ENCODE measurements around the gene RAB17.

DNA sequence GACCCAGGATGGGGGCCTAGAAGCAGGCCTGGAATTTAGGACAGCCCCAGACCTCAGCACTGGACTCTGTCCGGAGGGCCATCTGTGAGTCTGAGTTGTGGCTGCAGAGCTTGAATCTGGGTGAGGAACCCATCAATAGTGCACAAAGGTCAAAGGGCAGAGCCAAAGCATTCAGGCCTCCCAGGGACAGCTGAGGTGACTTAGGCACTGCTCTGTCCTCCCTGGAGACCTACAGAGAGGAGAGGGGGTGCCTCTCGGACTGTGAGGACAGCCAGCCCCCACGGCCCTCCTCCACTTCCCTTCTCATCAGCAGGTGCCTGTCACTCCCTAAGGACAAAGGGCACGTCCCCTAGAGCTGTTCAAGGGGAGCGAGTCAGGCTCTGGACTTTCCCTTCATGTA is 49.3 kb downstream of the RAB17 start:
- TF ChIP-seq EZH2 (IDR thresholded peaks at IDR 0.05; ENCODE audit: low read depth): no peak
- TF ChIP-seq, protein P1, sequence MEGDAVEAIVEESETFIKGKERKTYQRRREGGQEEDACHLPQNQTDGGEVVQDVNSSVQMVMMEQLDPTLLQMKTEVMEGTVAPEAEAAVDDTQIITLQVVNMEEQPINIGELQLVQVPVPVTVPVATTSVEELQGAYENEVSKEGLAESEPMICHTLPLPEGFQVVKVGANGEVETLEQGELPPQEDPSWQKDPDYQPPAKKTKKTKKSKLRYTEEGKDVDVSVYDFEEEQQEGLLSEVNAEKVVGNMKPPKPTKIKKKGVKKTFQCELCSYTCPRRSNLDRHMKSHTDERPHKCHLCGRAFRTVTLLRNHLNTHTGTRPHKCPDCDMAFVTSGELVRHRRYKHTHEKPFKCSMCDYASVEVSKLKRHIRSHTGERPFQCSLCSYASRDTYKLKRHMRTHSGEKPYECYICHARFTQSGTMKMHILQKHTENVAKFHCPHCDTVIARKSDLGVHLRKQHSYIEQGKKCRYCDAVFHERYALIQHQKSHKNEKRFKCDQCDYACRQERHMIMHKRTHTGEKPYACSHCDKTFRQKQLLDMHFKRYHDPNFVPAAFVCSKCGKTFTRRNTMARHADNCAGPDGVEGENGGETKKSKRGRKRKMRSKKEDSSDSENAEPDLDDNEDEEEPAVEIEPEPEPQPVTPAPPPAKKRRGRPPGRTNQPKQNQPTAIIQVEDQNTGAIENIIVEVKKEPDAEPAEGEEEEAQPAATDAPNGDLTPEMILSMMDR (conservative IDR thresholded peaks at IDR 0.05): no peak

Measured in PC-9 (cell line).